Mesodermal cell (in vitro differentiated cells): ENCODE measurements around the gene MAP3K8.
"Not testable (repeated sequence)": the region's sequence is repeated elsewhere in the genome, so short reads cannot be mapped to it uniquely, and the experiment has no call there.

Experiments
- H3K27ac ChIP-seq: 2 replicates; pipeline ENCODE4 v1.7.0; 2013; ENCODE audit warnings: mild to moderate bottlenecking, low read depth, low read length, moderate library complexity; ENCODE audit not compliant: severe bottlenecking
- H3K36me3 ChIP-seq: 2 replicates; pipeline ENCODE4 v1.7.1; 2013; ENCODE audit warnings: mild to moderate bottlenecking, low read length, moderate library complexity; ENCODE audit not compliant: control insufficient read depth, insufficient read depth
- H3K4me1 ChIP-seq: one replicate; pipeline ENCODE4 v1.7.1; 2013; ENCODE audit warnings: mild to moderate bottlenecking, low read length; ENCODE audit not compliant: insufficient read depth, control insufficient read depth, poor library complexity, severe bottlenecking
- H3K4me3 ChIP-seq: 2 replicates; pipeline ENCODE4 v1.7.0; 2013; ENCODE audit warnings: low read length, control low read depth, mild to moderate bottlenecking; ENCODE audit not compliant: insufficient read depth, poor library complexity, severe bottlenecking; ENCODE audit errors: extremely low read depth
- H3K9me3 ChIP-seq: 2 replicates; pipeline ENCODE4 v1.7.1; 2013; ENCODE audit warnings: mild to moderate bottlenecking, low read length, moderate library complexity; ENCODE audit not compliant: control insufficient read depth
- WGBS, 2 experiments: methylation state at CpG; one replicate each; pipeline ENCODE4 v1.1.5; 2013; ENCODE audit warnings: missing lambda C conversion rate in 2 of 2; ENCODE audit not compliant: insufficient coverage in 2 of 2; 5-methylcytosine and 5-hydroxymethylcytosine counted together

Gene MAP3K8

DNA sequence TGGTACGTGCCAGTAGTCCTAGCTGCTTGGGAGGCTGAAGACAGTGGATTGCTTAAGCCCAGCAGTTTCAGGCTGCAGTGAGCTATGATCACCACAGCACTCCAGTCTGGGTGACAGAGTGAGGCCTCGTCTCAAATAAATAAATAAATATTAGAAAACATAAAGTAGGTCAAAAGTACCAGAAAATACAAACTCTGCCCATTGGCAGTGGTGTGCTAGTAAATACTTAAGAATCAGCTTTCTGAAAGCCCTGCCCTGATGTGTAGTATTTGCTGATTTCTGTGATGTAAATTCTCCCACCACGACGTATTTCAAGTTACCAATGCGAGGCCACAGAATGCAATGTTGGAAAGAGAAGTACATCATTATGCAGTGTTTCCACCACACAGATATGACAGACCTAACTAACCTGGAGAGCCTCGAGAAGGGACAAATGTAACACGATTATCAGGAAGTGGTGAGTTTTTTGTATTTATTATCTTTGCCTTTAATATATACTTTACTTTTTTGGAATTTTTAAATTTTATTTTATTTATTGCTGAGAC is 11.8 kb upstream of the MAP3K8 start:
- 100% methylated on average over 1 of the region's 7 CpGs; no CpG with 5 or more reads in 1 of the 2 experiments for WGBS, 2 experiments
- Histone ChIP-seq H3K36me3 (no peaks in the 10 kb centered on the region), H3K4me3 (no peak overlapping the region), H3K4me1 (peaks cover 19% of the 10 kb centered on the region), H3K9me3 (no peaks in the 10 kb centered on the region), H3K27ac (peak overlapping the region; percentile 89)

DNA sequence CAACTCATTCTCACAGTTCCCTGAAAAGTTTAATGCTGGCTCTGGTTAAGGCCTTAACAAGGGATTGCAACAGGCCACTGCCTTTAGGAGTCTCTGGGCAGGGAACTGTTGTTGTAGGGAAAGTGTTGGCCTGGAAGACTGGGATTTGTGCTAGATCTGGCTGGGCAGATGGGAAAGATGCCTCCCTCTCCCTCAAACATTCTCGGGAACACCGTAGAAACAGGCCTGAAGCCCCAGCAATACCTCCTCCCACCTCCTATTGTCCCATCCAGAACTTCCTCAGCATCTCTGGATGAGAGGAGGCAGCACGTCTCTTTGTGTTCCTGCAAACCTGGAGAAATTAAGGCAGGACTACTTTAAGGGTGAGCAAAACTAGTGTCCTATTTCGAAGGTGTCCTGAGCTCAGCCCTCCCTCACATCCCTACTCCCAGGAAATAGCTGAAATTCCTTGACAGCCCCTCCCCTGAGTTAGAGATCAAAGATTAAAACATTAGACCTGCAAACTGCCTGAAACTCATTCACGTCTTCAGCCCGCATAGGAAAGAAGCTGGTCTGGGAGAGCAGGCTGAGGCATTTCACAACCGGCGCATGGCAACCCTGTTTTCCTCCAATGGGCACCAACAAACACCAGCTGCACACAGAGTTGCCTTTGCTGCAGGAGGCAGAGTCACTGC is 10.9 kb upstream of the MAP3K8 start:
- H3K4me3 ChIP-seq, result no peak overlapping the region
- H3K27ac ChIP-seq, result peak overlapping the region; percentile 89
- H3K36me3 ChIP-seq, result no peaks in the 10 kb centered on the region
- 7 to 15% methylated on average over 2 to 3 of the region's 8 CpGs for WGBS, 2 experiments
- H3K4me1 ChIP-seq, result peaks cover 19% of the 10 kb centered on the region
- H3K9me3 ChIP-seq, result no peaks in the 10 kb centered on the region

DNA sequence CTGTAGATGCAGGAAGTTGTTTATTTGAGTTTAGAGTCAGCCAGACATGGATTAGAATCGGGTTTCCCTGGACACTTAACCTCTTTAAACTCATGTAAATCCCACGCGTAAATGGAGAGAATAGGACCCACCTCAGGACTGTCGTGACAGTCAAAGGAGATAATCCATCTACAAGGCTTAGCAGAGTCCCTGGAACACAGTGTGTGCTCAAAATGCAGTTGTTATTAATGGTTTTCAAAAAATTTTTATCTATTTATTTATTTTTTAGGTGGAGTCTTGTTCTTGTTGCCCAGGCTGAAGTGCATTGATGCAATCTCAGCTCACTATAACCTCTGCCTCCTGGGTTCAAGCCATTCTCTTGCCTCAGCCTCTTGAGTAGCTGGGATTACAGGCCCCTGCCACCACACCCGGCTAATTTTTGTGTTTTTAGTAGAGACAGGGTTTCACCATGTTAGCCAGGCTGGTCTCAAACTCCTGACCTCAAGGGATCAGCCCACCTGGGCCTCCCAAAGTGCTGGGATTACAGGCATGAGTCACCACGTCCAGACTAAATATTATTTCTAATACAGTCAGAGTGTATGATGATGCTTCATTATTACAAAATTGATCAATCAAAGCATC is 10.2 kb upstream of the MAP3K8 start:
- not testable (repeated sequence) for H3K9me3 ChIP-seq, H3K4me3 ChIP-seq, H3K36me3 ChIP-seq
- 42% methylated on average over 3 of the region's 6 CpGs; no CpG with 5 or more reads in 1 of the 2 experiments for WGBS, 2 experiments
- Histone ChIP-seq H3K4me1 (peaks cover 19% of the 10 kb centered on the region), H3K27ac (peak overlapping the region; percentile 89)

DNA sequence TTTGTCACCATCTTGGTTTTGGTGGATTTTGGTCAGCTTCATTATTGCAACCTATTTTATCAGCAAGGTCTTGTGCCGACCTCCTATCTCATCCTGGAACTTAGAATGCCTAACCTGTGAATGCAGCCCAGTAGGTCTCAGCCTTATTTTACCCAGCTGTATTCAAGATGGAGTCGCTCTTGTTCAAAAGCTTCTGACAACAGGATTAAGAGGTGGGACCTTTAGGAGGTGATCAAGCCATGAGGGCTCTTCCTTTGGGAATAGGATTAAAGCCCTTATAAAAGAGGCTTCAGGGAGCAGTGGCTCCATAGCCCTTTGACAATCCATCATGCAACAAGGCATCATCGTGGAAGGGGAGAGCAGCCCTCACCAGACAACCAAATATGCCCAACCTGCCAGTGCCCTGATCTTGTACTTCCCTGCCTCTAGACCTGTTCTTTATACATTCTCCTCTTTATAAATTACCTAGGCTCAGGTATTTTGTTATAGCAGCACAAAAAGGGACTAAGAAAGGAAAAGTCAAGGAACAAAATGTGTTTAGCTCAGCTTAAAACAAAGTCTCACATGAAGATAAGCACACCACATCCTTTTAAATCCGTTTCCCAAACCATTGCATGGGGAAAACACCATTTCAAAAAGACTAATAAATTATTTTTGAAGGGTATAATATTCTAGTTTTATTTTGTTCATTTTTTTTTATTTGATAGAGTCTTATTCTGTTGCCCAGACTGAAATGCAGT is 8.5 kb upstream of the MAP3K8 start:
- peaks cover 19% of the 10 kb centered on the region for H3K4me1 ChIP-seq
- H3K4me3 ChIP-seq, result no peak overlapping the region
- H3K36me3 ChIP-seq, result no peaks in the 10 kb centered on the region
- H3K9me3 ChIP-seq, result no peaks in the 10 kb centered on the region
- 73 to 100% methylated on average over 1 to 3 of the region's 4 CpGs for WGBS, 2 experiments
- H3K27ac ChIP-seq, result no peak overlapping the region

DNA sequence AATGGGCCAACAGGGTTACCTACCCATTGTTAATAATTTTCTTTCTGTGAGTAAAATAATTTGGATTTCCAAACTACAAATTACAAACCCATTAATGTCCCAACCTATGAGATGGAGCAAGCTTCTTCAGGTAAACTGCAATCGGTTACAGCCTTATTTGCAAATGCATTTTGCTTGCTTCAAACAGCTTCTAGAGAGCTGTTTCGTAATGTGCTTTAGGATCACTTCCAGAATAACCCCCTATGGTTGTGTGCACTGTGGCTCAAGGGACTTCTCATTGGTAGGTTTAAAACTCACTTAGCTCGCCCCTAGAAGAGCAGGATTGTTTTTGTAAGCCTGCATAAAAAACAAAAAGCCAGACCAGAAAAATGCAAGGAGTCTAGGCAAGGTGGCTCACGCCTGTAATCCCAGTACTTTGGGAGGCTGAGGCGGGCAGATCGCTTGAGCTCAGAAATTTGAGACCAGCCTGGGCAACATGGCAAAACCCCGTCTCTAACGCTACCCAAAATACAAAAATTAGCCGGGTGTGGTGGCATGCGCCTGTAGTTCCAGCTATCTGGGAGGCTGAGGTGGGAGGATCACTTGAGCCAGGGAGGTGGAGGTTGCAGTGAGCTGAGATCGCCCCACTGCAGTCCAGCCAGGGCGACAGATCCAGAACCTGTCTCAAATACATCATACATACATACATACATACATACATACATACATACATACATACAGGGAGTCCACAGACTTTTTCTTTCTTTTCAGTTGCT is 3.3 kb upstream of the MAP3K8 start:
- H3K9me3 ChIP-seq, result no peaks in the 10 kb centered on the region
- H3K4me1 ChIP-seq, result no peaks in the 10 kb centered on the region
- H3K27ac ChIP-seq, result no peak overlapping the region
- 94% methylated on average over 9 to 12 of the region's 12 CpGs for WGBS, 2 experiments
- H3K4me3 ChIP-seq, result no peak overlapping the region
- H3K36me3 ChIP-seq, result no peaks in the 10 kb centered on the region

DNA sequence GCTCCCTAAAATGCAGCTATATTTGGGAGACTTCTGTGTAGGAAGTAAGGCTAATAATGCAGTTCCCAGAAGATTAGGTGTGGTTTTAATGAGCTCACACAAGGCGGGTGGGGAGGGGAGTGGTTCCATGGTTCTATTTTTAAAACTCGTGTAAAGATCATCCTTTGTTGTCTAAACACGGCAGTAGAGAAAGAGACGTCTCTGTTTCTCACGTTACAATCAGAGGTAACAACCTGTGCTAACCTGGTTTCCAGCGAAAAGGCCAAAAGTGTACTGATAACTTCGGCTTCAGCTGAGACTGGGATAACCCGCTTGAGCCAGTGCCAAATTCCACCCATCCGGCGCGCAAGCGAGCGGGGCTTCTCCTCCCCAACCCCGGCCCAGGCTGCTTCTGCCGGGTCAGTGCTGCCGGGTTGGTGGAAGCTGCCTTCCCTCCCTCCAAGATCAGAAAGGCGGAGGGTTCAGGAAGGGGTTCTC is 2.5 kb upstream of the MAP3K8 start:
- Histone ChIP-seq H3K9me3 (no peaks in the 10 kb centered on the region), H3K27ac (no peak overlapping the region), H3K4me3 (no peak overlapping the region), H3K36me3 (no peaks in the 10 kb centered on the region), H3K4me1 (no peaks in the 10 kb centered on the region)
- WGBS, 2 experiments, result 88 to 91% methylated on average over 12 to 17 of the region's 17 CpGs

DNA sequence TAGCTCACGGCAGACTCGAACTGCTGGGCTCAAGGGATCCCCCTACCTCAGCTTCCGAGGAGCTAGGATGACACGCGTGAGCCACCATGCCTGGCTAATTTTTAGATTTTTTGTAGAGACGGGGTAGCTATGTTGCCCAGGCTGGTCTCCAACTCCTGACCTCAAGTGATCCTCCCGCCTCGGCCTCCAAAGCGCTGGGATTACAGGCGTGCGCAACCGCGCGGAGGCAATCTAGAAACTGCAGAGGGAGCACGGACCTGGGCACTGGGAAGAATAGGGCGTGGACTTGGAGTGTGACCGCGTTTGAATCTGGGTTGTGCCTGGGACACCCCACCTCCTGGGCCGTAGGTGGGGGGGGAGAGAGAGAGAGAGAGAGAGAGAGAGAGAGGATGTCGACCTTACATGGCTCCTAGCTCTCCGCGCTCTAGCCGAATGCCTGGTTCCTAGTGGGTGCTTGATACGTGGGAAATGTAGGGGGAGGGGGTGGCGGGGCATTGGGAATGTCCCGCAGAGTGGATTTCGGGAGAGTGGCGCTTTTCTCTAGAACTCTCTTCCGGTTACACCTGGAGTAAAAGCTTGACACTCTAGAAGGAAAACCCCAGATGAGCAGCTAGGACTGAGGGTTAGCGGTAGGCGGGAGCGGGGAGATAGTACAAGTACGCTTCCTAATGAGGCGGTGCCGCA is 1.2 kb upstream of the MAP3K8 start:
- WGBS, 2 experiments, result 50 to 62% methylated on average over 22 to 26 of the region's 35 CpGs
- H3K4me3 ChIP-seq, result peak overlapping the region; percentile 93
- no peaks in the 10 kb centered on the region for H3K9me3 ChIP-seq
- peak overlapping the region; percentile 99 for H3K27ac ChIP-seq
- peaks cover 5% of the 10 kb centered on the region for H3K4me1 ChIP-seq
- H3K36me3 ChIP-seq, result no peaks in the 10 kb centered on the region

DNA sequence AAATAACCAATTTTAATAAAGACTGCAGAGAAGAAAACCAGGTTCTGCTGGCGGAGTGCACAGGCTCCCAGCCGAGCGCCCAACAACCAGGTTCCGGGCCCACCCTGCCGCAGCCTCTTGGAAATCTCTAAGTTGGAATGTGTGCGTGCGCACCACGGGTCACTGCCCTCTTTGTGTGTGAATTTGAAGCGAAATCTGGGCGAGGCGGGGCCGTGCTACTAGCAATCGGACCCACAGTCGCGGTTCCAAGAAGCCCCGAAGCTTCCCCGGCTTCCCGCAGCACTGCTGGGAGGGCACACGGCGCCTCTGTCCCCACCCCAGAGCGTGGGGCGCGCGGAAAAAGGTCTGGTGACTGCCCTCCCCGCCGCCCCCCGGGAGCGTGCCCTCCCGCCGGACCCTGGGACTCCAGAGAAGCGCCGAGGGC is 666 bp upstream of the MAP3K8 start:
- Histone ChIP-seq H3K4me1 (peaks cover 11% of the 10 kb centered on the region), H3K4me3 (peak overlapping the region; percentile 93), H3K9me3 (no peaks in the 10 kb centered on the region), H3K36me3 (no peaks in the 10 kb centered on the region), H3K27ac (peak overlapping the region; percentile 99)
- WGBS, 2 experiments, result 0% methylated on average over 26 of the region's 32 CpGs

DNA sequence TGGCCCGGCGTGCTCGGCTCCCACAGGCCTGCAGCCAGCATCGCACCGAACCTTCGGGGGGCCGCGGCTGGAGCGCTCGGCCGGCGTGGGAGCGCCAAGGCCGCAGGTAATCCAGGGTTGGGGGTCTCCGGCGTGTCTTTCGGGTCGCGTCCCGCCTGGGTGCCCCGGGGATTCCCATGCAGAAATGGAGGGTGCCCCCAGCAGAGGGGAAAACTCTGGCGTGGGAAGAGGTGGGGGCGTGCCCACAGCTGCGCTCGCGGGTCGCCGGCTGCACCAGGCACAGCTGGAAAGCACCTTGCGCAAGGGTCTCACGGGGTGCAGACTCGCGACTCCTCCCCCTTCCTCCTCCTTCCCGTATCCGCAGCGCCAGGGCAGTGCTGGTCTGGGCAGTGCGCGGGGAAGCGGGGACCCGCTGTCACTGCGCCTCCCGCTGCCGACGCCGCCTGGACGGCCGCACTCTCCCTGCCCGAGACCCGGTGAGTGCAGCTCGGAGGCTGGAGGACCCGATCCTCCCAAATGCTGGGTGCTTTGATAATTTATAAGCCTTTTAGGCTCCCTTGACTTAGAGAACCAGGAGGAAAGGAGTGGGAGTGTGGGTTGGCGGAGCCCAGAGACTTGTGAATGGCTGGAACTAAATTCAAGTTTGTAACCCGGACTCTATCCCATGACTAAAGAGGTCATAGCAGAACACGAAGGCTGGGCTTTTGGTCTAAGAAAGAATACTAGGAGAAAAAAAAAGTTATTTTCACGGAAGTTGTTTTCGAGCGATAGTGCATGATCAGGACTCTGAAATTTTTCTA is 489 bp downstream of the MAP3K8 start:
- peaks cover 10% of the 10 kb centered on the region for H3K36me3 ChIP-seq
- H3K27ac ChIP-seq, result peak overlapping the region; percentile 99
- peaks cover 15% of the 10 kb centered on the region for H3K4me1 ChIP-seq
- H3K9me3 ChIP-seq, result no peaks in the 10 kb centered on the region
- WGBS, 2 experiments, result 0% methylated on average over 44 to 48 of the region's 56 CpGs
- peak overlapping the region; percentile 93 for H3K4me3 ChIP-seq
